Endometrial microvascular endothelial cells (primary cell): ENCODE results near the gene PAQR6. TPM values are rescaled to one million over a fixed set of nuclear protein-coding genes. Genes with fewer than 3 reads are reported as not detected.

ENCODE experiments used
- in situ Hi-C: cut with HindIII; loops from 2 replicates; pipeline ENCODE4 v1.10.0; 2017; ENCODE audit warnings: low sequenced_read_pairs, low pct_unique_long_range_greater_than_20kb; ENCODE audit errors: inconsistent ontology term
- total RNA-seq: library from RNA; depleted of rRNA; stranded (reverse); fragments of >200 nt; gene quantifications from one replicate; pipeline ENCODE4 v1.2.3, GENCODE V29; 2015; ENCODE audit errors: inconsistent ontology term

The PAQR6 gene
- total RNA-seq, 1 donor from 2014 or later: 0.37 TPM

- in situ Hi-C loops: no loop called here
These were observed 22.5 kb upstream of the PAQR6 start for GRCh38 chr1:156270314-156270713.

- in situ Hi-C loops: no loop called here
These were observed 20.5 kb upstream of the PAQR6 start for GRCh38 chr1:156268336-156268735.

- in situ Hi-C loops: no loop called here
These were observed 18.2 kb upstream of the PAQR6 start for GRCh38 chr1:156266051-156266450.

GRCh38 chr1:156263288-156263655, 15.4 kb upstream of the PAQR6 start:
- in situ Hi-C loops: no loop called here

- in situ Hi-C loops: no loop called here
These were observed 14.8 kb upstream of the PAQR6 start for GRCh38 chr1:156262461-156263287.

GRCh38 chr1:156260896-156261295, 13.0 kb upstream of the PAQR6 start:
- in situ Hi-C loops: no loop called here

GRCh38 chr1:156259805-156260204, 11.9 kb upstream of the PAQR6 start:
- in situ Hi-C loops: no loop called here

GRCh38 chr1:156258859-156259258, 11.0 kb upstream of the PAQR6 start:
- in situ Hi-C loops: no loop called here

GRCh38 chr1:156257711-156258110, 9.9 kb upstream of the PAQR6 start:
- in situ Hi-C loops: no loop called here

- in situ Hi-C loops: no loop called here
These were observed 5.8 kb upstream of the PAQR6 start for GRCh38 chr1:156253634-156254033.

- in situ Hi-C loops: no loop called here
These were observed 3.7 kb upstream of the PAQR6 start for GRCh38 chr1:156251527-156251926.

GRCh38 chr1:156249593-156249992, 1.7 kb upstream of the PAQR6 start:
- in situ Hi-C loops: no loop called here

GRCh38 chr1:156248323-156248683, 447 bp upstream of the PAQR6 start:
- in situ Hi-C loops: no loop called here

- in situ Hi-C loops: no loop called here
These were observed 936 bp downstream of the PAQR6 start for GRCh38 chr1:156246781-156247459.

GRCh38 chr1:156246241-156246780, 1.5 kb downstream of the PAQR6 start:
- in situ Hi-C loops: no loop called here

- in situ Hi-C loops: no loop called here
These were observed 2.2 kb downstream of the PAQR6 start for GRCh38 chr1:156245451-156246232.

GRCh38 chr1:156244712-156245111, 3.1 kb downstream of the PAQR6 start:
- in situ Hi-C loops: no loop called here

- in situ Hi-C loops: no loop called here
These were observed 3.7 kb downstream of the PAQR6 start for GRCh38 chr1:156244126-156244525.

- in situ Hi-C loops: no loop called here
These were observed 5.1 kb downstream of the PAQR6 start for GRCh38 chr1:156242738-156243137.
